Adrenal gland (tissue), 5 donors: ENCODE results near the gene VPS25.

Source experiments
- POLR2A ChIP-seq, 2 donors: fragments of 450-650 bp; IDR thresholded peaks; one replicate each; pipeline ENCODE4 v1.6.1; 2017; ENCODE audit warnings: antibody characterized with exemption in 2 of 2, mild to moderate bottlenecking in 2 of 2, moderate library complexity in 1 of 2
- TF ChIP-seq, protein P1 (sequence below), 6 experiments: fragments of 450-650 bp in 4 of 6; fragments of 200-600 bp in 2 of 6; sonication (generic) in 1 of 6; IDR thresholded peaks; 1 replicate in 5 of 6; 2 replicates in 1 of 6; pipeline versions ENCODE4 v1.5.1 to v1.8.0; 2016 to 2021; ENCODE audit warnings: antibody characterized with exemption in 6 of 6, mild to moderate bottlenecking in 2 of 6, moderate library complexity in 1 of 6
- donor health status: DM: no; HTN: no; CAD: no.

DNA sequence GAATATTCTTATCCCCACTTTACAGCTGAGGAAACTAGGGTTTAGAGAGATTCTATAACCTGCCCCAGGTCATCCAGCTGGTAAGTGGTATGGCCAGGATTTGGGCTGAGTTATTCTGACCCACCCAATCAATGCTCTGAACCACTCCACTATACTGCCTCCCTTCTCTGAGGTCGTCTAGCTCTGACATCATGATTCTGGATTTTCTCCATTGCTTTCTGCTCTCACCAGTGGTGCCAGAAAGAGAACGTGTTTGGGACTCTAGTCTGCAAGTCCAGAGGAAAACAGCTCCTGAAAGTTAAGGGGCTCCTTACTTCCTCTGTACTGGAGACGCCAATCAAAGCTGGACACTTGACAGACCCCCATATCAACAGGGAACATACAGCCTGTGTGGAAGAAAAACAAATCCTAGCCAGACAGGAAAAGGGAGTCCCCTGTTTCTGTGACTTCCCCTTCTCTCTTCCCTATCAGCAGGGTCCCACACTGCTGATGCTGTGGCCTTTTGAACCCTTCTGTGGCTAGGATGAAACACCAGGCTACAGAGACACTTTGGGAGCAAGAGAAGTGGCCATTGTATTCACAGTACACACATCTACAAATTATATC lies 22.4 kb upstream of the VPS25 start:
- TF ChIP-seq, protein P1, sequence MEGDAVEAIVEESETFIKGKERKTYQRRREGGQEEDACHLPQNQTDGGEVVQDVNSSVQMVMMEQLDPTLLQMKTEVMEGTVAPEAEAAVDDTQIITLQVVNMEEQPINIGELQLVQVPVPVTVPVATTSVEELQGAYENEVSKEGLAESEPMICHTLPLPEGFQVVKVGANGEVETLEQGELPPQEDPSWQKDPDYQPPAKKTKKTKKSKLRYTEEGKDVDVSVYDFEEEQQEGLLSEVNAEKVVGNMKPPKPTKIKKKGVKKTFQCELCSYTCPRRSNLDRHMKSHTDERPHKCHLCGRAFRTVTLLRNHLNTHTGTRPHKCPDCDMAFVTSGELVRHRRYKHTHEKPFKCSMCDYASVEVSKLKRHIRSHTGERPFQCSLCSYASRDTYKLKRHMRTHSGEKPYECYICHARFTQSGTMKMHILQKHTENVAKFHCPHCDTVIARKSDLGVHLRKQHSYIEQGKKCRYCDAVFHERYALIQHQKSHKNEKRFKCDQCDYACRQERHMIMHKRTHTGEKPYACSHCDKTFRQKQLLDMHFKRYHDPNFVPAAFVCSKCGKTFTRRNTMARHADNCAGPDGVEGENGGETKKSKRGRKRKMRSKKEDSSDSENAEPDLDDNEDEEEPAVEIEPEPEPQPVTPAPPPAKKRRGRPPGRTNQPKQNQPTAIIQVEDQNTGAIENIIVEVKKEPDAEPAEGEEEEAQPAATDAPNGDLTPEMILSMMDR (IDR thresholded peaks at IDR 0.05) = no peak
- TF ChIP-seq POLR2A (IDR thresholded peaks at IDR 0.05) = no peak
